LNCaP clone FGC (cell line): ENCODE measurements around the gene CCDC81.

Experiments used
- DNase-seq: peaks from one replicate; pipeline ENCODE4 v3.0.0-alpha.2; 2011; ENCODE audit warnings: low read depth
- H3K4me3 ChIP-seq: 2 replicates; pipeline ENCODE4 v1.5.1; 2011; ENCODE audit warnings: mild to moderate bottlenecking, low read depth, low read length, control low read depth
- CTCF ChIP-seq: IDR thresholded peaks from 2 replicates; pipeline ENCODE4 v1.5.1; 2012; ENCODE audit warnings: mild to moderate bottlenecking; ENCODE audit not compliant: control insufficient read depth, insufficient read depth; ENCODE audit errors: extremely low read depth

CCDC81 gene

GRCh38 chr11:86463955-86464354 is 89.3 kb downstream of the CCDC81 start:
- DNase-seq: no peak
- no peak overlapping the region for H3K4me3 ChIP-seq
- TF ChIP-seq CTCF: no peak

- peak; percentile 3 for DNase-seq
- H3K4me3 ChIP-seq: no peak overlapping the region
- no peak for TF ChIP-seq CTCF
Measured at GRCh38 chr11:86464509-86465221, 90.0 kb downstream of the CCDC81 start.

- no peak for TF ChIP-seq CTCF
- no peak overlapping the region for H3K4me3 ChIP-seq
- no peak for DNase-seq
Measured at GRCh38 chr11:86468169-86468568, 93.5 kb downstream of the CCDC81 start.

GRCh38 chr11:86469491-86470388 is 95.1 kb downstream of the CCDC81 start:
- no peak overlapping the region for H3K4me3 ChIP-seq
- TF ChIP-seq CTCF: no peak
- no peak for DNase-seq
